ENCODE data around the gene AVPI1. TPM values are rescaled to one million over a fixed set of nuclear protein-coding genes. Genes with fewer than 3 reads are reported as not detected.

The AVPI1 gene
- total and polyA plus RNA-seq, 10 of the 15 experiments (the other 5 are each of a cell fraction or from before 2014, with no cell fraction given) = 0.08 to 1.4 (median 0.84) TPM

DNA sequence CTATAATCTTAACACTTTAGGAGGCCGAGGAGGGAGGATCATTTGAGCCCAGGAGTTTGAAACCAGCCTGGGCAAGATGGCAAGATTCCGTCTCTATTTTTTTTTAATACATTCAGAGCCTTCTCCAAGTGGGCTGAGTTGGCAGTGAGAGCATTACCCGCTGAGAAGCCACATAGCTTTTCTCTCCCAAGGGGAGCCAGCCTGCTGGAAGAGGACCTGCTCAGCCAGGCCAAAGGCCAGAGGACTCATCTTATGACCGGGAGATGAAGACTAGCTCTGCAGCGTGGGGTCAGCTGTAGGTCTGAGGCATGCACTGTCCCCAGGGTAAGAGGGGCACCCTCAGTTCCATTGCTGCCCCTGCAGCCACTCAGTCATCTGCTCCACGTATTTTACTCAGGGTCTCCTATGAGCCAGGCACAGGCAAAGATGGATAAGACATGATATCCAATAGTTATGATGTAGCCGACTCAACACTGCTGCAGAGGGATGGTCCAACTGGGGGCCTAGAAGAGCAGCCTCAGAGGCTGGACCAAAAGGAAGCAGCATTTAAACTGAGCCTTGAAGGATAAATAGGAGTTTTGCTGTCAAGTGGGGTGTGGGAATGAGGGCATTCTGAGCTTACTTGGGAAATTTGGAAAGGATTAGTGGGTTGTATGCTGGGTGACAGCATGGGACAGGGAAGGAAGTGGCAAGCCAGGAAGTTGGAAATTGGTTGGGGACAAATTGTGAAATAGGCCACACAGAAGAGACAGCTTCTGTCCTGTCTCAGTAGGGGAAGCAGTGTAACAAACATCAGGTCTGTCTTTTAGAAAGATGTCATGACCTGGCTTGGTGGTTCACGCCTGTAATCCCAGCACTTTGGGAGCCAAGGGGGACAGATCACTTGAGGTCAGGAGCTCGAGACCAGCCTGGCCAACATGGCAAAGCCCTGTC is 24.9 kb upstream of the AVPI1 start:
- Histone ChIP-seq H3K79me2 (ENCODE audit: control insufficient read depth, insufficient read depth, low read length) (no peaks in the 10 kb centered on the region), H2AFZ (ENCODE audit: control insufficient read depth, low read depth, low read length) (no peak overlapping the region), H3K27ac (ENCODE audit: control insufficient read depth, insufficient read depth) (no peak overlapping the region), H3K9ac (ENCODE audit: control insufficient read depth, insufficient read depth, low read length) (no peak overlapping the region), H3K4me2 (ENCODE audit: control insufficient read depth, insufficient read depth) (no peak overlapping the region), H3K36me3 (ENCODE audit: control insufficient read depth in 2 of 2, insufficient read depth in 2 of 2, low read length in 1 of 2) (no peaks in the 10 kb centered on the region), H3K27me3 (replicated peaks in 1 of 2; ENCODE audit: control insufficient read depth in 2 of 2, insufficient read depth in 2 of 2, low read length in 1 of 2) (peaks cover 0 to 2% of the 10 kb centered on the region in 2 experiments; a peak in 1 of 4 replicates), H3K9me3 (replicated peaks; ENCODE audit: control insufficient read depth, insufficient read depth, low read length) (no peaks in the 10 kb centered on the region), H3K4me1 (ENCODE audit: control insufficient read depth, insufficient read depth, low read length) (peaks cover 3% of the 10 kb centered on the region; the same call in 1 of the 2 replicates), H4K20me1 (ENCODE audit: control insufficient read depth, insufficient read depth) (no peaks in the 10 kb centered on the region), H3K4me3 (no peak overlapping the region)
- DNase-seq (ENCODE audit: low read depth, low spot score) = no peak
- in situ Hi-C loops (cut with MboI) (no loop called here), intact Hi-C loops (cut with micrococcal nuclease; ENCODE audit: unreplicated experiment) (no loop called here)
- ChIA-PET RAD21 (ENCODE audit: unreplicated experiment) (interaction anchor here (0.8 to 1.9 kb wide), 4 partner anchors 10 to 24 kb away, joined by 3 to 6 read pairs (median 4); no protein-coding TSS in a partner anchor), SMC1A (ENCODE audit: uncharacterized antibody, unreplicated experiment) (interaction anchor here (1.1 to 2.7 kb wide), 3 partner anchors 9 to 70 kb away, joined by 4 to 10 read pairs (median 5); no protein-coding TSS in a partner anchor), POLR2A (no interaction called here), CTCF (interaction anchor here (0.7 to 14.9 kb wide), 5 partner anchors 9 to 35 kb away, joined by 3 to 416 read pairs (median 5); partner anchors contain the start of genes AVPI1 and ZFYVE27)
- BruUV-seq (replicated peaks) = no TSS peak
- no peak for ATAC-seq
- WGBS (ENCODE audit: insufficient coverage, insufficient replicate concordance, low lambda C conversion rate, missing lambda C conversion rate) = 67% methylated on average over 9 of the region's 9 CpGs
- no peak for FAIRE-seq
- TF ChIP-seq CREM (IDR thresholded peaks at IDR 0.05; ENCODE audit: low read depth) = no peak
- no peak for TF ChIP-seq MEF2B (IDR thresholded peaks at IDR 0.05; ENCODE audit: partially characterized antibody, poor library complexity, severe bottlenecking)
- TF ChIP-seq CHD2 (IDR thresholded peaks at IDR 0.05; ENCODE audit: borderline replicate concordance, low read depth, low read length) = no peak
- no peak for TF ChIP-seq CBFB (IDR thresholded peaks at IDR 0.05; ENCODE audit: low read depth)
- TF ChIP-seq IKZF1 (conservative IDR thresholded peaks at IDR 0.05) = no peak
- TF ChIP-seq ATF3 (IDR thresholded peaks at IDR 0.05; ENCODE audit: borderline replicate concordance, extremely low read depth, low read depth, low read length) = no peak
- TF ChIP-seq, protein P1, sequence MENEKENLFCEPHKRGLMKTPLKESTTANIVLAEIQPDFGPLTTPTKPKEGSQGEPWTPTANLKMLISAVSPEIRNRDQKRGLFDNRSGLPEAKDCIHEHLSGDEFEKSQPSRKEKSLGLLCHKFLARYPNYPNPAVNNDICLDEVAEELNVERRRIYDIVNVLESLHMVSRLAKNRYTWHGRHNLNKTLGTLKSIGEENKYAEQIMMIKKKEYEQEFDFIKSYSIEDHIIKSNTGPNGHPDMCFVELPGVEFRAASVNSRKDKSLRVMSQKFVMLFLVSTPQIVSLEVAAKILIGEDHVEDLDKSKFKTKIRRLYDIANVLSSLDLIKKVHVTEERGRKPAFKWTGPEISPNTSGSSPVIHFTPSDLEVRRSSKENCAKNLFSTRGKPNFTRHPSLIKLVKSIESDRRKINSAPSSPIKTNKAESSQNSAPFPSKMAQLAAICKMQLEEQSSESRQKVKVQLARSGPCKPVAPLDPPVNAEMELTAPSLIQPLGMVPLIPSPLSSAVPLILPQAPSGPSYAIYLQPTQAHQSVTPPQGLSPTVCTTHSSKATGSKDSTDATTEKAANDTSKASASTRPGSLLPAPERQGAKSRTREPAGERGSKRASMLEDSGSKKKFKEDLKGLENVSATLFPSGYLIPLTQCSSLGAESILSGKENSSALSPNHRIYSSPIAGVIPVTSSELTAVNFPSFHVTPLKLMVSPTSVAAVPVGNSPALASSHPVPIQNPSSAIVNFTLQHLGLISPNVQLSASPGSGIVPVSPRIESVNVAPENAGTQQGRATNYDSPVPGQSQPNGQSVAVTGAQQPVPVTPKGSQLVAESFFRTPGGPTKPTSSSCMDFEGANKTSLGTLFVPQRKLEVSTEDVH (IDR thresholded peaks at IDR 0.05; ENCODE audit: low read depth, partially characterized antibody) = no peak
- no peak for TF ChIP-seq BMI1 (IDR thresholded peaks at IDR 0.05; ENCODE audit: borderline replicate concordance)
- TF ChIP-seq IRF3 (IDR thresholded peaks at IDR 0.05) = no peak
- TF ChIP-seq MAX (IDR thresholded peaks at IDR 0.05; ENCODE audit: low read depth, low read length) = no peak
- TF ChIP-seq RELA (IDR thresholded peaks at IDR 0.05; ENCODE audit: borderline replicate concordance, partially characterized antibody) = no peak
- no peak for TF ChIP-seq CREB1 (IDR thresholded peaks at IDR 0.05; ENCODE audit: low read depth)
- no peak for TF ChIP-seq NR2C2 (IDR thresholded peaks at IDR 0.05; ENCODE audit: borderline replicate concordance, control insufficient read depth, insufficient read length, low read depth)
- no peak for TF ChIP-seq TBL1XR1 (IDR thresholded peaks at IDR 0.05; ENCODE audit: low read depth, low read length)
- TF ChIP-seq BCL3 (IDR thresholded peaks at IDR 0.05; ENCODE audit: borderline replicate concordance, insufficient read depth, low read depth, low read length, poor library complexity, severe bottlenecking) = no peak
